MM.1S (cell line): ENCODE measurements around the gene SRSF2.

Experiments
- DNase-seq: peaks from one replicate; pipeline ENCODE4 v3.0.0-alpha.2; 2015
- H2AFZ ChIP-seq: fragments of 300-600 bp; sonication (generic); 2 replicates; pipeline ENCODE4 v1.6.0; 2016; ENCODE audit warnings: antibody characterized with exemption, low read length
- H3F3A ChIP-seq: fragments of 300-600 bp; sonication (generic); 2 replicates; pipeline ENCODE4 v1.6.1; 2016; ENCODE audit warnings: mild to moderate bottlenecking, antibody characterized with exemption, low read length, moderate library complexity, mixed read lengths; ENCODE audit not compliant: insufficient read depth
- H3K27ac ChIP-seq: fragments of 300-600 bp; sonication (generic); 2 replicates; pipeline ENCODE4 v1.5.1; 2016; ENCODE audit warnings: mild to moderate bottlenecking, low read length
- H3K27me3 ChIP-seq: fragments of 300-600 bp; sonication (generic); replicated peaks from 2 replicates; pipeline ENCODE4 v1.6.0; 2016; ENCODE audit warnings: low read length; ENCODE audit not compliant: insufficient read depth
- H3K36me3 ChIP-seq: fragments of 300-600 bp; sonication (generic); replicated peaks from 2 replicates; pipeline ENCODE4 v1.6.1; 2016; ENCODE audit warnings: mild to moderate bottlenecking, low read length, mixed read lengths; ENCODE audit not compliant: insufficient read depth
- H3K4me1 ChIP-seq: fragments of 300-600 bp; sonication (generic); 2 replicates; pipeline ENCODE4 v1.6.1; 2016; ENCODE audit warnings: low read length, mixed read lengths
- H3K4me2 ChIP-seq: fragments of 300-600 bp; sonication (generic); 2 replicates; pipeline ENCODE4 v1.6.0; 2016; ENCODE audit warnings: low read depth, low read length
- H3K4me3 ChIP-seq: fragments of 300-600 bp; sonication (generic); 2 replicates; pipeline ENCODE4 v1.5.1; 2016; ENCODE audit warnings: low read length, mixed read lengths
- H3K79me2 ChIP-seq: fragments of 300-600 bp; sonication (generic); 2 replicates; pipeline ENCODE4 v1.6.1; 2016; ENCODE audit warnings: mixed run types, low read length, mixed read lengths
- H3K9ac ChIP-seq: fragments of 300-600 bp; sonication (generic); 2 replicates; pipeline ENCODE4 v1.6.1; 2016; ENCODE audit warnings: low read length, mixed read lengths
- H3K9me2 ChIP-seq: fragments of 300-600 bp; sonication (generic); replicated peaks from 2 replicates; pipeline ENCODE4 v1.6.1; 2016; ENCODE audit warnings: mild to moderate bottlenecking, low read length, mixed read lengths; ENCODE audit not compliant: insufficient read depth
- H3K9me3 ChIP-seq: fragments of 300-600 bp; sonication (generic); replicated peaks from 2 replicates; pipeline ENCODE4 v1.6.1; 2016; ENCODE audit warnings: mild to moderate bottlenecking, low read length, mixed read lengths; ENCODE audit not compliant: insufficient read depth
- H4K20me1 ChIP-seq: fragments of 300-600 bp; sonication (generic); 2 replicates; pipeline ENCODE4 v1.6.1; 2016; ENCODE audit warnings: mild to moderate bottlenecking, low read length, moderate library complexity, mixed read lengths; ENCODE audit not compliant: insufficient read depth
- CTCF ChIP-seq: fragments of 300-600 bp; sonication (generic); IDR thresholded peaks from 2 replicates; pipeline ENCODE4 v1.5.1; 2016; ENCODE audit warnings: antibody characterized with exemption, low read length, mixed read lengths
- EZH2 ChIP-seq: fragments of 300-600 bp; sonication (generic); optimal IDR thresholded peaks from 2 replicates; pipeline ENCODE3; 2017; ENCODE audit warnings: low read depth, mild to moderate bottlenecking, antibody characterized with exemption, low read length, mixed read lengths
- EZH2phosphoT487 ChIP-seq: fragments of 300-600 bp; sonication (generic); IDR thresholded peaks from 2 replicates; pipeline ENCODE4 v1.6.1; 2018; ENCODE audit warnings: antibody characterized with exemption, low read length

The SRSF2 gene

DNA sequence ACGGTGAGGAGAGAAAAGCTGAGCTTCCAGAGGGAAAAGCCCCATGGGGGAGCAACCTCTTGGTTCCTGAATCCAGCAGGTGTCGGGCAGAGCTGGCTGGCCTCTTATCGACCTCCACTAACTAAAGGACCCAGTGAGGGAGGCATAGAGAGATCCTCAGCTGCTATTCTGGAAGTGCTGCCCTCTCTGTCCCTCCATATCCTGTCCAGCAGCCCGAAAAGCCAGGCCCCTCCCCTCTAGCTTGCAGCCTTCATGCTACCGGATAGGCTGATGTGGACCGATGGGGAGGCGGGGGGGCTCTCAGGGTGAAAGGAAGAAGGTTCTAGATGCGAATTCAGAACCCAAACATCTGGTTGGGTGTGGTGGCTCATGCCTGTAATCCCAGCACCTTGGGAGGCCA is 51.3 kb downstream of the SRSF2 start:
- no peaks in the 10 kb centered on the region for H3K9me3 ChIP-seq
- no peaks in the 10 kb centered on the region for H3K79me2 ChIP-seq
- H3K4me3 ChIP-seq = no peak overlapping the region
- no peak overlapping the region for H3K9ac ChIP-seq
- no peak overlapping the region for H3K27ac ChIP-seq
- H3K4me2 ChIP-seq = no peak overlapping the region
- no peak for DNase-seq
- H3K36me3 ChIP-seq = no peaks in the 10 kb centered on the region
- no peaks in the 10 kb centered on the region for H4K20me1 ChIP-seq
- no peak for TF ChIP-seq EZH2
- TF ChIP-seq EZH2phosphoT487 = no peak
- TF ChIP-seq CTCF = no peak
- no peaks in the 10 kb centered on the region for H3F3A ChIP-seq
- H3K27me3 ChIP-seq = peaks cover 27% of the 10 kb centered on the region
- no peaks in the 10 kb centered on the region for H3K4me1 ChIP-seq
- no peaks in the 10 kb centered on the region for H3K9me2 ChIP-seq
- no peak overlapping the region for H2AFZ ChIP-seq

GRCh38 chr17:76685366-76685765 is 51.8 kb downstream of the SRSF2 start:
- H3K9ac ChIP-seq = no peak overlapping the region
- no peak overlapping the region for H3K4me3 ChIP-seq
- H4K20me1 ChIP-seq = no peaks in the 10 kb centered on the region
- H3K27ac ChIP-seq = no peak overlapping the region
- H3F3A ChIP-seq = no peaks in the 10 kb centered on the region
- no peaks in the 10 kb centered on the region for H3K9me3 ChIP-seq
- peaks cover 27% of the 10 kb centered on the region for H3K27me3 ChIP-seq
- H2AFZ ChIP-seq = no peak overlapping the region
- TF ChIP-seq CTCF = no peak
- TF ChIP-seq EZH2 = no peak
- no peak for TF ChIP-seq EZH2phosphoT487
- H3K79me2 ChIP-seq = no peaks in the 10 kb centered on the region
- DNase-seq = no peak
- H3K36me3 ChIP-seq = no peaks in the 10 kb centered on the region
- no peak overlapping the region for H3K4me2 ChIP-seq
- no peaks in the 10 kb centered on the region for H3K4me1 ChIP-seq
- H3K9me2 ChIP-seq = no peaks in the 10 kb centered on the region

- H3K36me3 ChIP-seq = no peaks in the 10 kb centered on the region
- H3K9me2 ChIP-seq = no peaks in the 10 kb centered on the region
- H3K4me3 ChIP-seq = no peak overlapping the region
- H3K27me3 ChIP-seq = peaks cover 27% of the 10 kb centered on the region
- DNase-seq = no peak
- H3K9me3 ChIP-seq = no peaks in the 10 kb centered on the region
- H3K27ac ChIP-seq = no peak overlapping the region
- TF ChIP-seq EZH2 (no peak), CTCF (no peak)
- no peaks in the 10 kb centered on the region for H3F3A ChIP-seq
- H3K9ac ChIP-seq = no peak overlapping the region
- no peak overlapping the region for H2AFZ ChIP-seq
- H3K4me2 ChIP-seq = no peak overlapping the region
- H4K20me1 ChIP-seq = no peaks in the 10 kb centered on the region
- no peaks in the 10 kb centered on the region for H3K79me2 ChIP-seq
- H3K4me1 ChIP-seq = no peaks in the 10 kb centered on the region
Measured at GRCh38 chr17:76684756-76685155, 52.4 kb downstream of the SRSF2 start.
